HepG2 (cell line): ENCODE measurements around the gene IGHMBP2. TPM values are rescaled to one million over a fixed set of nuclear protein-coding genes. Genes with fewer than 3 reads are reported as not detected.

ENCODE experiments used
- RAD21 ChIP-seq: fragments of 450-650 bp; formaldehyde crosslinking; IDR thresholded peaks from 2 replicates; pipeline ENCODE4 v1.5.0; 2020; ENCODE audit warnings: mild to moderate bottlenecking
- SKI ChIP-seq: fragments of 450-650 bp; IDR thresholded peaks from one replicate; pipeline ENCODE4 v1.6.1; 2018; ENCODE audit warnings: mild to moderate bottlenecking; ENCODE audit not compliant: partially characterized antibody
- TFDP2 ChIP-seq: sonication (generic); formaldehyde crosslinking; IDR thresholded peaks from 2 replicates; pipeline ENCODE4 v1.4.0; 2020; ENCODE audit warnings: missing genetic modification reagents
- ZNF816 ChIP-seq: sonication (generic); formaldehyde crosslinking; IDR thresholded peaks from 2 replicates; pipeline ENCODE4 v1.8.0; 2022; ENCODE audit warnings: missing genetic modification reagents, mild to moderate bottlenecking, borderline replicate concordance
- polyA plus RNA-seq, 8 experiments: library from polyadenylated mRNA; depleted of rRNA in 3 of 8; stranded (reverse) in 7 of 8; unstranded in 1 of 8; fragments of >200 nt; fragmentation: Illumina TruSeq in 4 of 8; extraction: Trizol in 4 of 8; gene quantifications; 2 replicates each; pipeline versions ENCODE4 v1.2.1 to v1.2.3, GENCODE V29; 2011 to 2016; ENCODE audit warnings: low read depth in 4 of 8, missing spikeins in 1 of 8, mixed read lengths in 1 of 8; ENCODE audit not compliant: insufficient read depth in 1 of 8
- total RNA-seq, 5 experiments: library from RNA; depleted of rRNA; stranded (reverse); fragments of >200 nt; fragmentation: Illumina TruSeq; extraction: Trizol; gene quantifications; 2 replicates each; pipeline ENCODE4 v1.2.3, GENCODE V29; 2016; ENCODE audit warnings: low read depth in 1 of 5
- TF ChIP-seq, protein P1 (sequence below): sonication (generic); formaldehyde crosslinking; IDR thresholded peaks from 2 replicates; pipeline ENCODE4 v1.8.1; 2023; ENCODE audit warnings: mild to moderate bottlenecking, moderate library complexity, missing genetic modification reagents
- TF ChIP-seq, protein P2 (sequence below): sonication (generic); formaldehyde crosslinking; IDR thresholded peaks from 2 replicates; pipeline ENCODE4 v1.5.0; 2020; ENCODE audit warnings: mild to moderate bottlenecking, missing genetic modification reagents
- TF ChIP-seq, protein P3 (sequence below): sonication (generic); formaldehyde crosslinking; IDR thresholded peaks from 2 replicates; pipeline ENCODE4 v1.4.0; 2020; ENCODE audit warnings: missing genetic modification reagents
- TF ChIP-seq, protein P4 (sequence below): sonication (generic); formaldehyde crosslinking; IDR thresholded peaks from 2 replicates; pipeline ENCODE4 v1.4.0; 2020; ENCODE audit warnings: missing genetic modification reagents, borderline replicate concordance
- TF ChIP-seq, protein P5 (sequence below): sonication (generic); formaldehyde crosslinking; IDR thresholded peaks from 2 replicates; pipeline ENCODE4 v1.5.0; 2020; ENCODE audit warnings: missing genetic modification reagents

The IGHMBP2 gene
- total and polyA plus RNA-seq, 2 of the 13 experiments (the other 11 are each of a cell fraction or from before 2014, with no cell fraction given), result 8.9 to 9.9 TPM

- TF ChIP-seq ZNF816 (CRISPR knock-in tag), result no peak
- TF ChIP-seq, protein P1, sequence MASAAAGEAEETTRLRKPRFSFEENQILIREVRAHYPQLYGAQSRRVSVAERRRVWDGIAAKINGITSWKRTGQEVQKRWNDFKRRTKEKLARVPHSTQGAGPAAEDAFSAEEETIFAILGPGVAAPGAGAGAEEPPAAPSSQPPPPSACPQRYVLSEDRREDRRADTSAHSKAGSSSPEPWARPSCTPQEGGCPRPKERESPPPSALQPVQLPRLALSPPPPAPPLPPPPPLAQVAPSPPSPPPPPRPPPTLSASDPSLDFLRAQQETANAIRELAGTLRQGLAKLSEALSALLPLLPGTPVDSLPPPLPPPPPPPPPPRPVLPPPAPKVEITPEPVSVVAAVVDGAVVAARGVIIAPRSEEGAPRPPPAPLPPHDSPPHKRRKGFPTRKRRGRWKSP (CRISPR knock-in tag), result no peak
- TF ChIP-seq, protein P2, sequence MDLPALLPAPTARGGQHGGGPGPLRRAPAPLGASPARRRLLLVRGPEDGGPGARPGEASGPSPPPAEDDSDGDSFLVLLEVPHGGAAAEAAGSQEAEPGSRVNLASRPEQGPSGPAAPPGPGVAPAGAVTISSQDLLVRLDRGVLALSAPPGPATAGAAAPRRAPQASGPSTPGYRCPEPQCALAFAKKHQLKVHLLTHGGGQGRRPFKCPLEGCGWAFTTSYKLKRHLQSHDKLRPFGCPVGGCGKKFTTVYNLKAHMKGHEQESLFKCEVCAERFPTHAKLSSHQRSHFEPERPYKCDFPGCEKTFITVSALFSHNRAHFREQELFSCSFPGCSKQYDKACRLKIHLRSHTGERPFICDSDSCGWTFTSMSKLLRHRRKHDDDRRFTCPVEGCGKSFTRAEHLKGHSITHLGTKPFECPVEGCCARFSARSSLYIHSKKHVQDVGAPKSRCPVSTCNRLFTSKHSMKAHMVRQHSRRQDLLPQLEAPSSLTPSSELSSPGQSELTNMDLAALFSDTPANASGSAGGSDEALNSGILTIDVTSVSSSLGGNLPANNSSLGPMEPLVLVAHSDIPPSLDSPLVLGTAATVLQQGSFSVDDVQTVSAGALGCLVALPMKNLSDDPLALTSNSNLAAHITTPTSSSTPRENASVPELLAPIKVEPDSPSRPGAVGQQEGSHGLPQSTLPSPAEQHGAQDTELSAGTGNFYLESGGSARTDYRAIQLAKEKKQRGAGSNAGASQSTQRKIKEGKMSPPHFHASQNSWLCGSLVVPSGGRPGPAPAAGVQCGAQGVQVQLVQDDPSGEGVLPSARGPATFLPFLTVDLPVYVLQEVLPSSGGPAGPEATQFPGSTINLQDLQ (CRISPR knock-in tag), result no peak
- TF ChIP-seq, protein P3, sequence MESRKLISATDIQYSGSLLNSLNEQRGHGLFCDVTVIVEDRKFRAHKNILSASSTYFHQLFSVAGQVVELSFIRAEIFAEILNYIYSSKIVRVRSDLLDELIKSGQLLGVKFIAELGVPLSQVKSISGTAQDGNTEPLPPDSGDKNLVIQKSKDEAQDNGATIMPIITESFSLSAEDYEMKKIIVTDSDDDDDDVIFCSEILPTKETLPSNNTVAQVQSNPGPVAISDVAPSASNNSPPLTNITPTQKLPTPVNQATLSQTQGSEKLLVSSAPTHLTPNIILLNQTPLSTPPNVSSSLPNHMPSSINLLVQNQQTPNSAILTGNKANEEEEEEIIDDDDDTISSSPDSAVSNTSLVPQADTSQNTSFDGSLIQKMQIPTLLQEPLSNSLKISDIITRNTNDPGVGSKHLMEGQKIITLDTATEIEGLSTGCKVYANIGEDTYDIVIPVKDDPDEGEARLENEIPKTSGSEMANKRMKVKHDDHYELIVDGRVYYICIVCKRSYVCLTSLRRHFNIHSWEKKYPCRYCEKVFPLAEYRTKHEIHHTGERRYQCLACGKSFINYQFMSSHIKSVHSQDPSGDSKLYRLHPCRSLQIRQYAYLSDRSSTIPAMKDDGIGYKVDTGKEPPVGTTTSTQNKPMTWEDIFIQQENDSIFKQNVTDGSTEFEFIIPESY (CRISPR knock-in tag), result no peak
- TF ChIP-seq, protein P4, sequence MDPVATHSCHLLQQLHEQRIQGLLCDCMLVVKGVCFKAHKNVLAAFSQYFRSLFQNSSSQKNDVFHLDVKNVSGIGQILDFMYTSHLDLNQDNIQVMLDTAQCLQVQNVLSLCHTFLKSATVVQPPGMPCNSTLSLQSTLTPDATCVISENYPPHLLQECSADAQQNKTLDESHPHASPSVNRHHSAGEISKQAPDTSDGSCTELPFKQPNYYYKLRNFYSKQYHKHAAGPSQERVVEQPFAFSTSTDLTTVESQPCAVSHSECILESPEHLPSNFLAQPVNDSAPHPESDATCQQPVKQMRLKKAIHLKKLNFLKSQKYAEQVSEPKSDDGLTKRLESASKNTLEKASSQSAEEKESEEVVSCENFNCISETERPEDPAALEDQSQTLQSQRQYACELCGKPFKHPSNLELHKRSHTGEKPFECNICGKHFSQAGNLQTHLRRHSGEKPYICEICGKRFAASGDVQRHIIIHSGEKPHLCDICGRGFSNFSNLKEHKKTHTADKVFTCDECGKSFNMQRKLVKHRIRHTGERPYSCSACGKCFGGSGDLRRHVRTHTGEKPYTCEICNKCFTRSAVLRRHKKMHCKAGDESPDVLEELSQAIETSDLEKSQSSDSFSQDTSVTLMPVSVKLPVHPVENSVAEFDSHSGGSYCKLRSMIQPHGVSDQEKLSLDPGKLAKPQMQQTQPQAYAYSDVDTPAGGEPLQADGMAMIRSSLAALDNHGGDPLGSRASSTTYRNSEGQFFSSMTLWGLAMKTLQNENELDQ, result no peak
- no peak for TF ChIP-seq SKI
- no peak for TF ChIP-seq TFDP2 (CRISPR knock-in tag)
- TF ChIP-seq, protein P5, sequence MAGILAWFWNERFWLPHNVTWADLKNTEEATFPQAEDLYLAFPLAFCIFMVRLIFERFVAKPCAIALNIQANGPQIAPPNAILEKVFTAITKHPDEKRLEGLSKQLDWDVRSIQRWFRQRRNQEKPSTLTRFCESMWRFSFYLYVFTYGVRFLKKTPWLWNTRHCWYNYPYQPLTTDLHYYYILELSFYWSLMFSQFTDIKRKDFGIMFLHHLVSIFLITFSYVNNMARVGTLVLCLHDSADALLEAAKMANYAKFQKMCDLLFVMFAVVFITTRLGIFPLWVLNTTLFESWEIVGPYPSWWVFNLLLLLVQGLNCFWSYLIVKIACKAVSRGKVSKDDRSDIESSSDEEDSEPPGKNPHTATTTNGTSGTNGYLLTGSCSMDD (CRISPR knock-in tag), result no peak
- TF ChIP-seq RAD21 (CRISPR knock-in tag), result no peak
Measured at GRCh38 chr11:68938816-68939582, 35.3 kb downstream of the IGHMBP2 start (continued).
